NCI-H1436 (cell line): Measurements from ENCODE around the gene PPP1R16B.

ENCODE experiments used
- DNase-seq: peaks from one replicate; lab custom pipeline; 2025; lab: John Stamatoyannopoulos, UW

PPP1R16B gene

DNA sequence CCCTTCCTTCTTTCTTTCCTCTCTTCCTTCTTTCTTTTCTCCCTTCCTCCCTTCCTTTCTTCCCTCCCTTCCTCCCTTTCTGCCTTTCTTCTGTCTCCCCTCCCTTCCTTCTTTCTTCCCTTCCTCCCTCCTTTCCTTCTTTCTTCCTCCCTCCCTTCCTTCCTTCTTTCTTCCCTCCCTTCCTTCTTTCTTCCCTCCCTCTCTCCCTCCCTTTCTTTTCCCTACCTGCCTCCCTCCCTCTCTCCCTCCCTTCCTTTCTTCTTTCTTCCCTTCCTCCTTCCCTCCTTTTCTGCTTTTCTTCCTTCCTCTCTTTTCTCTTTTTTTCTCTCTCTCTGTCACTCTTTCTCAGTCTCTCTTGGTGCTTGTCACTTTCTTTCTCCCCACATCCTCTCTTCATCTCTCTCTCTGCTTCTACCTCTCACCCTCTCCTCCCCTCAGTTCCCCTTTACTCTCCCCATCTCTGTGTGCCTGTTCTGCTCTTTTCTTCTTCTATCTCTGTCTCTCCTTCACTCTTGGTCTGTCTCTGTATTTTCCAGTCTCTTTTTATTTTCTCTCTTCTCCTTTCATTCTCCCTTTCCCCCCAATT is 90.6 kb downstream of the PPP1R16B start:
- no peak for DNase-seq

DNA sequence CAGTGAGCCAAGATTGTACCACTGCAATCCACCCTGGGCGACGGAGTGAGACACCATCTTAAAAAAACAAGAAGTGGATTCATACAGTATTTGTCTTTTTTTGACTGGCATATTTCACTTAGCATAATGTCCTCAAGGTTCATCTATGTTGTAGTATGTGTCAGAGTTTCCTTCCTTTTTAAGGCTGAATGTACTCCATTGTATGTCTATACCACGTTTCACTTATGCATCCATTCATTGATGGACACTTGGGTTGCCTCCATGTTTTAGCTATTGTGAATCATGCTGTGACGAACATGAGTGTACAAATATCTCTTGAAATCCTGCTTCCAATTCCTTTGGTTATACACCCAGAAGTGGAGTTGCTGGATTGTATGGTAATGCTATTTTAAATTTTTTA is 91.8 kb downstream of the PPP1R16B start:
- no peak for DNase-seq

DNA sequence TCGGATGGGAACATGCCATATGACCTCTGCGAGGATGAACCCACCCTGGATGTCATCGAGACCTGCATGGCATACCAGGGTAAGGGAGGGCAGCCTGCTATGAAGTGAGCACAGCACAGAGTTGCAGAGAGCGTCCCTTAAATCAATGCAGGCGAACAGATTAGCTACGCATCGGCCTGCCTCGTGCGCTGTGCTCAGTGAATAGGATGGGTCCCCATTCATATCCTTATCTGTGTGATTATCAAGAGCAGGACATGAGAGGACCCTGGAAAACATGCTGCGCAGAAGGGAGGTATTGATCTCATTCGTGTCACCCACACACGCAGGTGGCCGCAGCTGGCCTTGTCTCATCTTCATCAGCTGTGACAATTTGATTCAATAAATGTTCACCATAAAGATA is 95.1 kb downstream of the PPP1R16B start:
- DNase-seq: no peak

DNA sequence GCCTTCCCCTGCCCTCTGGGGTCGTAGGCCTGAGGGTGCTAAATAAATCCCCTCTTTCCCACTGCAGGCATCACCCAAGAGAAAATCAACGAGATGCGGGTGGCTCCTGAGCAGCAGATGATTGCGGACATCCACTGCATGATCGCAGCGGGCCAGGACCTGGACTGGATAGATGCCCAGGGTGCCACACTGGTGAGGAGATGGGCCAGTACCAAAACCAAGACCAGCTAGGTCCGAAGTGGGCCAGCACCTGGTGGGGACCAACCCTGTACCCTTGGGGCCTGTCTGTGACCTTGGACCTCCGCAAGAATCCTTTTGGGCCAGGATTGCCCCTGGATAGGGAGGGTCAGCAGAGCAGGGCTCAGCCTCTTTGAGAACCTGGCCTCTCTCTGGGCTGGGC is 97.1 kb downstream of the PPP1R16B start:
- no peak for DNase-seq

DNA sequence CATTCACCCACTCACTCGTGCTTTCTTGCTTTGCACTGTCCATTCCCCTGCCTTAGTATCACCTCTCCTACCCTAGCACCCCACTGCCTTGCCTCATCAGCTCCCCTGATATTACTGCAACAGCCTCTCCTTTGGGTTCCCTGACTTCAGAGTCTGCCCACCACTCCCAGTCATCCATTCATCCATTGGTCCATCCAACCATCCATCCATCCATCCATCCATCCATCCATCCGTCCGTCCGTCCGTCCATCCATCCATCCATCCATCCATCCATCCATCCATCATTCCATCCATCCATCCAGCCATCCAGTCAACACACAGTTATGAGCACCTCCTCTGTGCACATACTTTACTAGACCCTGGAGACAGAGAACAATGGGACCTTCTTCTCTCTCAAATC is 97.8 kb downstream of the PPP1R16B start:
- DNase-seq: no peak

DNA sequence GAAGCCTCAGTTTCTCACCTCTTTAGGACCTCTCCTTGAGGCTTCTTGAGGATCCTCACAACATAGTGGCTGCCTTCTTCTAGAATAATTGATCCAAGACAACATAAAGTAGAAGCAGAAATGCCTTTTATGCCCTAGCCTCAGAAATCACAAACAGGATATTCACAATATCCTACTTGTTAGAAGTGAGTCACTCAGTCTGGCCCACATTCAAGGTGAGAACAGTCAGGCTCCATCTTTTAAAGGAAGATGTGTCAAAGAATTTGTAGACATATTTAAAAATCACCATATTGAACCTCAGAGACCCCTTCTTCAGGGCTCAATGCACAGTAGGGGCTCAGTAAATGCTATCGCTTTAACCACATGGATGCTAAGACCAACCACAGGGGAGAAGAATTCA is 99.9 kb downstream of the PPP1R16B start:
- no peak for DNase-seq

DNA sequence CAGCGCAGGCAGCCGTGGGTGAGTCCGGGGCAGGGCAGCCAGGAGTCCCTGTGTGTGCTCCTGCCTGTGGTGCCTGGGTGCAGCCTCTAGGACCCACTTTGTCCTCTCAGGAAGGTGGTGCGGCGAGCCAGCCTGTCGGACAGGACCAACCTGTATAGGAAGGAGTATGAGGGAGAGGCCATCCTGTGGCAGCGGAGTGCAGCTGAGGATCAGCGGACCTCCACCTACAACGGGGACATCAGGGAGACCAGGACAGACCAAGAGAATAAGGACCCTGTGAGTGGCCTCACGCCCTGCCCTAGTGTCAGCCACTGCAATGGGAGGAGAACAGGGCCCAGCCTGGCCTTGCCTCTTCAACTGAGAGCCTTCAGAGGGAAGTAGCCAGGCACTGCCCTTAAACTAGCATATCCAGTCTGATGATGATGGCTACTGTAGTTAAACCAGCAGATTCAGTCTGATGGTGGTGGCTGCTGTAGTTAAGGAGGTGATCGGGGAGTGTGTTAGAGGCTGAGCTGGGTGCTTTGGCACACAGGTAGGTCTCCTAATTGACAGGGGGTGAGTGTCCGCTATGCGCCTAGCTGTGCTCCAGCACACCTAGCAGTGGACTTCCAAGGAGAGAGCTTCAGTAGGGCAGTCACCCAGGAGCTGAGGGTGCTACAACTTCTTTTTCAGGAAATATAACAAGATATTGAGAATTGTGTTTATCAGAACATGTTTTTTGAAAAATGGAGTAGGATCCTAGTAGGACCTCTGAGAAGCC is 102.6 kb downstream of the PPP1R16B start:
- DNase-seq: no peak

DNA sequence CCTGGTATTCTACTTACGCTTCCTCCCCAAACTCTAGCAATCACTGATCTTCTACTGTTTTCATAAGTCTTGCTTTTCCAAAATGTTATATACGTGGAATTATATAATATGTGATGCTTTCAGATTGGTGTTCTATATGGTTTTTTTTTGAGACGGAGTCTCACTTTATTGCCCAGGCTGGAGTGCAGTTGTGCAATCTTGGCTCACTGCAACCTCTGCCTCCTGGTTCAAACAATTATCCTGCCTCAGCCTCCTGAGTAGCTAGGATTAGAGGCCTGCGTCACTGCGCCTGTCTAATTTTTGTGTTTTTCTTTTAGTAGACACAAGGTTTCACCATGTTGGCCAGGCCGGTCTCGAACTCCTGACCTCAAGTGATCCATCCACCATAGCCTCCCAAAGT is 109.9 kb downstream of the PPP1R16B start:
- DNase-seq: no peak

DNA sequence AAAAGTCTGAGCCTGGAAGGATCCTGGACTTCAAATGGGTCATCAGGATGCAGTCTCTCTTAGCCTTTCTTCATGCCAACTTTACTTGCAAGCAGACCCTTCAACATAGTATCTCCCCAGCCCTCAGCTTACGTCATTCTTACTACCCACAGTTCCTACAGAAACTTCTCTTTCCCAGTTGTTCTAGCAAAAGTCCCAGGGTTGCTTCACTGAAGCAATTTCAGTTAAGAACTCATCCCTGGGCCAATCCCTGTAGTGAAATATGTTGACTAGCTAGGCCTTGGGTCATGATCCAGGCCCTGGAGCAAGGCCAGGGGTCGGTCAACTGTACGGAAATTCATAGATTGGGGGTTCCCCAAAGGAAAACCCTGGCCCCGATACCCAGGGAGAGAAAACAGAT is 112.2 kb downstream of the PPP1R16B start:
- no peak for DNase-seq

DNA sequence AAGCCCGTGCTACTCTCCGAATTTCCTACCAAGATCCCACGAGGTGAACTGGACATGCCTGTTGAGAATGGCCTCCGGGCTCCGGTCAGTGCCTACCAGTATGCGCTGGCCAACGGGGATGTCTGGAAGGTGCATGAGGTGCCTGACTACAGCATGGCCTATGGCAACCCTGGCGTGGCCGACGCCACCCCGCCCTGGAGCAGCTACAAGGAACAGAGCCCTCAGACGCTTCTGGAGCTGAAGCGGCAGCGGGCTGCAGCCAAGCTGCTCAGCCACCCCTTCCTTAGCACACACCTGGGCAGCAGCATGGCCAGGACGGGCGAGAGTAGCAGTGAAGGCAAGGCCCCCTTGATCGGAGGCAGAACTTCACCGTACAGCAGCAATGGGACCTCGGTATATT is 112.7 kb downstream of the PPP1R16B start:
- no peak for DNase-seq

DNA sequence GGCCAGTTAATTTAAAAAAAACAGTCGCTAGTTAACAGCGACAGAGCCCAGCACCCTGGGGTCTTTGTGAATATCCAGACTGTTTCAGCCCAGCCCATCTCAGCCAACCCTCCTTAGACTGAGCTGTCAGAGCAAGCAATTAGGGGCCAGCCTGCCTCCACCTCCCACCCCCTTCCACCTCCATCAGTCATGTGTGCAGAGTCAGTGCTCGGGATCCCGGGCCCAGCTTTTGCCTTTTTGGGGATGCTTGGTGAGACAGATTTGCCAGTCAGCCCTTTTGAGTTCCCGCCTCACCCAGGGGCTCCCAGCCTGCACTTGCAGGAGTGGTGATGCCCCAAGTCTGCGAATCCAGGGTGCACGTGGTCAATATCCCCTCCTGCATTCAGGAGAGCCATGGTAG is 114.2 kb downstream of the PPP1R16B start:
- no peak for DNase-seq

DNA sequence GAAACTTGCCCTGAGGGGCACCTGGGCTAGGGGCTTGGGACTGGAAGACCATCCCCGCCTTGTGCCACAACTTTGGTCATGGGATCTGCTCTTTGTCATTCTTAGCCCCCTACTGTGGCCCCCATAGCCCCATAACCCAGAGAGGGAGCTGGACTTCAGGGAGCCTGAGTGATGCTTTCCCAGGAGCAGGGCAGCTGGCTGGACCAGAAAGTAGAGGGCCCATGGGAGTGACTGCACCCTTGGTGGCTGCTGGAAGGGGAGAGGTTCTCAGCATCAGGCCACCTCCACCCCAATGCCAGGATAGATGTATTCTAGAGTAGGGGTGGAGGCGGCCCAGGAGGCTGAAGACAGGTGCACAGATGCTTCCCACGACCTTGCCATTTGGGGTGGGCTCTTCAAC is 114.9 kb downstream of the PPP1R16B start:
- DNase-seq: no peak

DNA sequence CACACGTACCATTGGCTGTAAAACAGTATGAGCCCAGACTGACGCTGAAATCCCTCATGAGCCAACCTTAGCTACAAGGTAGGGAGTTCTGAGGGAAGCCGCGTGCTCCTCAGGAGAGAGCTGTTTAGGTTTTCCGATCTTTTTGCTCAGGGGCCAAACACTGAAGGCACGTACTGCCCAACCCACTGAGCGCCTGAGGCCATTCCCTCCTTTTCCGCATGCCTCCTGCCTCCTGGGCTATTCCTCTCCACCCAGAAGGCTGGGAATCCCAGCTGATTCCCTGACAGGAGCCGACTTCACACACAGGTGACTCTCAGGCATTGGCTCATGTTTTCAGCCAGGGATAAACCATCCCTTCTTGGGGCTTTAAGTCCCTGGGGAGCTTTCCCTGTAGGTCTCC is 115.4 kb downstream of the PPP1R16B start:
- no peak for DNase-seq

DNA sequence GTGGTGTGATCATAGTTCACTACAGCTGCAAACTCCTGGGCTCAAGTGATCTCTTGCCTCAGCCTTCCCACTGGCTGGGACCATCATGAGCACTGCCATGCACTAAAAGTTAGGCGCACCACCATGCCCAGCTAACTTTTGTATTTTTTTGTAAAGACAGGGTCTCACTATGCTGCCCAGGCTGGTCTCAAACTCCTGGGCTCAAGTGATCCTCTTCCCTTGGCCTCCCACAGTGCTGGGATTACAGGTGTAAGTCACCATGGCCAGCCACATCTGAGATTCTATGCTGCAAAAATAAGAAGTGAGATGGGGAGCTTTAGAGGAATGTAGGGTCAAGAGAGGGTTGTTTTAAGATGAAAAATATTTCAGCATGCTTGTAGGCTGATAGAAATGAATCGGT is 119.2 kb downstream of the PPP1R16B start:
- no peak for DNase-seq

DNA sequence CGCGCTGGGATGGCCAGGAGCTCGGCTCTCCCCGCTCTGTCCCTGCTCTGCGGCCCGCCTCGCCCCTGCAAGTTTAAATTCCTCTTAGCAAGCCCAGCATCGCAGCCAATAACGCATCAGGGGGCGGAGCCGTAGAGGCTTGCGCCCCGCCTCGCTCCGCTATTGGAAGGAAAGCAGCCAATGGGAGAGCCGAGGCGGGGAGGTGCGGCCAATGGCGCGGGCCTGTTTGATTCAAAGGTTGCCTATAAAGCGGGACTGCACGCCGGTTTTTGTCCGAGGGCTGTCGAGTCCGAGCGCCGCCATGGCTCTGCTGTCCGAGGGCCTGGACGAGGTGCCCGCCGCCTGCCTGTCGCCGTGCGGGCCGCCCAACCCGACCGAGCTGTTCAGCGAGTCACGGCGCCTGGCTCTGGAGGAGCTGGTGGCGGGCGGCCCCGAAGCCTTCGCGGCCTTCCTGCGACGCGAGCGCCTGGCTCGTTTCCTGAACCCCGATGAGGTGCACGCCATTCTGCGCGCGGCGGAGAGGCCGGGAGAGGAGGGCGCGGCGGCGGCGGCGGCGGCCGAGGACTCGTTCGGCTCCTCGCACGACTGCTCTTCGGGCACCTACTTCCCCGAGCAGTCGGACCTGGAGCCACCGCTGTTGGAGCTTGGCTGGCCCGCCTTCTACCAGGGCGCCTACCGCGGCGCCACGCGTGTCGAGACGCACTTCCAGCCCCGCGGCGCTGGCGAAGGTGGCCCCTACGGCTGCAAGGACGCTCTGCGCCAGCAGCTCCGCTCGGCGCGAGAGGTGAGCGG is 120.8 kb downstream of the PPP1R16B start, which contains the start of gene FAM83D:
Gene FAM83D, plus strand, starts transcription at position 276 of the 792 bp plus-strand sequence. Its CDS starts 26 bp downstream, at position 302.
- DNase-seq: peak; percentile 97

DNA sequence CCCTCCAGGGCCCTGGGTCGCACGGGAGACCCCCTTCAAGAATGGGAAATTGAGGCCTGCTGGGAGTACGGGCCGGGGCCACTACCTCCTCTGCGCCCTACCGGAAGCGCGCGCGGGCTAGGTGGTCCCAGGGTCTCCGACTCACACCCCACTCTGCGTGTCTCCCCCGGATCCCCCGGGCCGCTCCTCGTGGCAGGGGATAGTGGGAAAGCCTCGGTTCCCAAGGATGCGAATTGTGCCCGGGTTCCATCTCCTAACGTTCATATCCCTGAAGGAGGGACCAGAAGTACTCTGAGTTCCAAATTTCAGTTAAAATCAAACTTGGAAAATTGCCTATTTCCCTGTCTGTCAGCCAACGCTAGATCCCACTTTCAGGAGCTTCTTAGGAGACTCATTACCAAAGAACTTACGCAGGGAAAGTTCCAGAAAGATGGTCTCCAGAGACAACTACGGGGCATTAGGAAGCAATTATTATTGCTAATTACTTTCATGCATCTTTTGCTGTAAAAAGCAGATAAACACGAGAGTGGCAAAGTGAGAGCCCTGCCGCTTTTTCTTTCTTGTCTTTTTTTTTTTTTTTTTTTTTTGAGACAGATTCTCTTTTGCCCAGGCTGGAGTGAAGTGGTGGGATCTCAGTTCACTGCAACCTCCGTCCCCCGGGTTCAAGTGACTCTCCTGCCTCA is 121.6 kb downstream of the PPP1R16B start:
- no peak for DNase-seq

DNA sequence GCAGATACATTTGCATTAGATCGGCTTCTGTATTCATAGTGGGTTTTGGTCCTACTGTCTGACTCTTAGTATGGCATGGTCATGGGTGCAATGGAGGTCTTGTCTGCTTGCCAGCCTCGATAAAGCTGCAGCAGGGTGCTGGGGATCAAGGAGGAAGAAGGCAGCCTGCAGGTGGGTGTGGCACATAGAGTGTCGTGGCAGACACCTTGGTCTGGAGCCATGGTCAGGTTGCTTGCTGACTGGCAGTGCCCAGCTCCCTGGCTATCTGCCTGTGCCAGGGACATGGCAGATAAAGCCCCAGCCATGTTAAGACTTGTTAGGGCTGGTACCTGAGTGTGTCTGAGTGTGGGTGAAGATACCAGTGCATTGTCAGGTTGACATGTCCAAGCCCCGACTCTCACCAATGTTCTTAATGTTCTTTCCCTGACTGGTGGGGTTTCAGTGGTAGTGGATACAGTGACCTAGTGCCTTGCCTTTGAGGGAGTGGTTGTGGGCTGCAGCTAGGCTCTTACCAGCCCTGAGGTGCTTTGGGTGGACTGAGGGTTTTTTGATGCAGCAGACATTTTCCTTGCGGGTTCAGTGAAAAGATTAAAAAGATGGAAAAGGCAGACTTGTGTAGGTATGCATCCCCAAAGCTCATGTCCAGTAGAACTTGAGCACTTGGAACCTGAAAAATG is 122.5 kb downstream of the PPP1R16B start:
- no peak for DNase-seq

DNA sequence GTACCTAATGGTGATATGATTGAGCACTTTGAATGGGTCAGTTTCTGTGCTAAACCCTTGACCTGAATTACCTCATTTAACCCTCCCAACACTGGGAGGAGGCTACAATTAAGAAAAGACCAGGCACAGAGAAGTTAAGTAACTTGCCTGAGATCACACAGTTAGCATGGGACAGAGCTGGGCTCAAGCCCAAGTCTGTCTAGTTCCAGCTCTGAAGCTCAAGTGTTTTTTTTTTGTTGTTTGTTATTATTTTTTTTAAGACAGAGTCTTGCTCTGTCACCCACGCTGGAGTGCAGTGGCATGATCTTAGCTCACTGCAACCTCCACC is 124.7 kb downstream of the PPP1R16B start:
- no peak for DNase-seq

DNA sequence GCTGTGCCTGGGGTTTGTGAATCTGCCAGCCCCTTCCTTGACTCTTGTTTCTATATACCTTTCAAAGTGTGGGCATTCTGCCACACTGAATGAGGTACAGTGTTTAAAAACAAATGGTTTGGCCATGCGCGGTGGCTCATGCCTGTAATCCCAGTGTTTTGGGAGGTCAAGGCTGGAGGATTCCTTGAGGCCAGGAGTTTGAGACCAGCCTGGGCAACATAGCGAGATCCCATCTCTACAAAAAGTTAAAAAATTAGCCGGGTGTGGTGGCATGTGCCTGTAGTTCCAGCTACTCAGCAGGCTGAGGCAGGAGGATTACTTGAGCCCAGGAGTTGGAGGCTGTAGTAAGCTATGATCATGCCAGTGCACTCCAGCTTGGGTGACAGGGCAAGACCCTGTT is 126.5 kb downstream of the PPP1R16B start:
- no peak for DNase-seq

DNA sequence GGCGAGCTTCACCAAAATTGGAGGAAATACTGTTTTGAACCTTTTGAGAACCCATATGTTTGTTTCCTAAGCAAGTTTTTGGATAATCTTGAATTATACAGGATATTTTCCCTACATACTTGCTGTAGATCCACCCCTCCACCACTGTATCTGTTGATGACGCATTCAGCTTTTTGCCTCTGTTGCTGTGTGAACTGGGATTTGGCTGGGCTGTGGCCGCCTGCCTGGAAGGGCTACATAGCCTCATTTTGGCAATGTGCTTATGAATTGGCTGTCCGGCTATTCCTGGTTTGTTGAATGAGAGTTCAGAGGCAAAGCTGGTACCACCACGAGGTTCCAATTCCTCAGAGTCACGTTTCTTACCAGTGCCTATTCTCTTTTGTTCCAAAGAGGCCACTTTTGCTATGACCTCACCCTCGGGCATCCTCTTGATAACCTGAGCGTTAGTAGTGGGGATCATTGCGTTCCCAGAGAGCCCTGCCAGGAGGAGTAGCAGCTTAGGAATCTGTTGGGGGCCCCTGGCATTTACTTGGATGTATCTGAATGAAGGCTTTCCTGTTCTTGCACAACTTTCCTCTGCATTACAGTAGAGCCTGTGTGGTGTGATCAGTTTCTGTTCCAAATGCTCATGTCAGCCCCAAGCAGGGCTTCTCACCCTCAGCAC is 127.1 kb downstream of the PPP1R16B start:
- no peak for DNase-seq

DNA sequence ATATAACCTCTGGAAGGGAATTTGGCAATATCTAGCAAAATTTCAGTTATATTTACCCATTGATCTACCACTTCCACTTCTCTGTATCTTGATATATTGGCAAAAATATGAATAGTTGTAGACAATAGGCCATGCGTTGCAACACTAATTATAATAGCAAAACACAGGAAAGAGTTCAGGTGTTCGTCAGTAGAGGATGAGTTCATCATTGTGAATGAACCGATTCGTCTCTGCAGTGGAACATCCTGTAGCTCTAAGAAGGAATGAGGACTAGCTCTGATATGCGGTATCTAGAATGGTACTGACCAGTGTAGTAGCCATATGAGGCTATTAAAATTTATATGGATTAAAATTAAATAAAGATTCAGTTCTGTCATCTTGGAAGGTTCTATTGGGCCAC is 129.0 kb downstream of the PPP1R16B start:
- no peak for DNase-seq

DNA sequence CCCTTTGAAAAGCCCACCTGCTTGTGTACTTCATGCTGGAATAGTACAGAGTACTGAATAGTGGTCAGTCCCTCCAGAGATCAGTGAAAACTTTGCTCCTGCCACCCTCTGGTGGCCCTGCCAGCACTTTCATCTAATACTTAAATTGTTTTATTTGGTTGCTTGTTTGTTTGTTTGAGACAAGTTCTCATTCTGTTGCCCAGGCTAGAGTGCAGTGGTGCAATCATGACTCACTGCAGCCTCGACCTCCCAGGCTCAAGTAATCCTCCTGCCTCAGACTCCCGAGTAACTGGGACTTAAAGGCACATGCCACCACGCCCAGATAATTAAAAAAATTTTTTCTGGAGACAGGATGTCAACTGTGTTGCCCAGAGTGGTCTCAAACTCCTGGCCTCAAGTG is 129.8 kb downstream of the PPP1R16B start:
- no peak for DNase-seq
